PFSK-1 (cell line): Measurements from ENCODE around the gene PLEKHN1.

Source experiments
- POLR2AphosphoS5 ChIP-seq: IDR thresholded peaks from 2 replicates; pipeline ENCODE4 v1.6.1; 2012; ENCODE audit warnings: low read depth, mild to moderate bottlenecking, control low read depth, low read length, moderate library complexity
- TAF1 ChIP-seq: IDR thresholded peaks from 2 replicates; pipeline ENCODE4 v1.6.1; 2012; ENCODE audit warnings: low read length, control low read depth, borderline replicate concordance; ENCODE audit not compliant: insufficient read depth
- TF ChIP-seq, protein P1 (sequence below), 2 experiments: IDR thresholded peaks; 2 replicates each; pipeline versions ENCODE4 v1.6.1 to v1.8.0; 2011 to 2012; ENCODE audit warnings: low read depth in 2 of 2, low read length in 2 of 2, control low read depth in 1 of 2, inconsistent platforms in 1 of 2, mild to moderate bottlenecking in 1 of 2, moderate library complexity in 1 of 2; ENCODE audit not compliant: insufficient read depth in 1 of 2

DNA sequence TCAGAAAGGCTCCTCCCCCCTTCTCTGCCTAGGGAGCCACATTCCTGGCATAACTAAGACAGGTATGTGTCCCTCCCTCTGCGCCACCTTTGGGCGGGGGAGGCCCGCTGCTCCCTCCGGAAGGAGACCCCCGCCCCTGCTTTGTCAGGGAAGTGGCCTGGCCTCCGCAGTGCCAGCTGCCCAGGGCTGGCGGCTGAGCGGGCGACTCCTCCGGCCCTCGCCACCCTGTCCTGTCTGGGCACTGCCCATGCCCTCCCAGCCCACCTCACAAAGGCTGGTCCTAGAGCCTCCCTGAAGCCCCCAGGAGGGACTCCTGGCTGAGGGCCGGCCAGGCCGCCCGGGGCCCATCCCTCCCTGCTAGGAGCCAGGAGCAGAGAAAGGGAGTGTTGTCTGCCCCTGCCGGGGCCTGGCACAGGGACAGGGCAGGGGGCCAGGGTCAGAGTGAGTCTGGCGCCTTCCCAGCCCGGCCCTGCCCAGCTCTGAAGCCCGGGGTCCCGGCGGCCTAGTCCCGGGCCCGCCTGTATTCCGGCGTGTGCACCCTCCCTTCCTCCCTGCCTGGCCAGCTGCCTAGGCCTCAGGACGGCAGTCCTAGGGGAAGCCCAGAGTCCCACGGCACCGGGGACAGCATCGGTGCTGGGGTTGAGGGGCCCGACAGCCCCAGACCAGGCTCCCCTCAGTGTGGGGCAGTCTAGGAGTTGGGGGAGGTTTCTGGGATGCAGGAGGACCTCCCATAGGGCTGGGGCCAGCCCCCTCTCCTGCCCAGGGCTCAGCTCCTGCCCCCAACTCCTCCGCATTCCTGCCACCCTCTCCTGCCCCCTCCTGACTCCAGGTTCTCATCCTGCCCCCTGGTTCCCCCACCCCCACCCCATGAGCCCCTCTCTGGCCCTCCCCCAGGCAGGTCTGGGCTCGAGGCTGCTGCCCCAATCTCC is 58.8 kb downstream of the PLEKHN1 start:
- TF ChIP-seq POLR2AphosphoS5 (no peak), TAF1 (no peak)
- TF ChIP-seq, protein P1, sequence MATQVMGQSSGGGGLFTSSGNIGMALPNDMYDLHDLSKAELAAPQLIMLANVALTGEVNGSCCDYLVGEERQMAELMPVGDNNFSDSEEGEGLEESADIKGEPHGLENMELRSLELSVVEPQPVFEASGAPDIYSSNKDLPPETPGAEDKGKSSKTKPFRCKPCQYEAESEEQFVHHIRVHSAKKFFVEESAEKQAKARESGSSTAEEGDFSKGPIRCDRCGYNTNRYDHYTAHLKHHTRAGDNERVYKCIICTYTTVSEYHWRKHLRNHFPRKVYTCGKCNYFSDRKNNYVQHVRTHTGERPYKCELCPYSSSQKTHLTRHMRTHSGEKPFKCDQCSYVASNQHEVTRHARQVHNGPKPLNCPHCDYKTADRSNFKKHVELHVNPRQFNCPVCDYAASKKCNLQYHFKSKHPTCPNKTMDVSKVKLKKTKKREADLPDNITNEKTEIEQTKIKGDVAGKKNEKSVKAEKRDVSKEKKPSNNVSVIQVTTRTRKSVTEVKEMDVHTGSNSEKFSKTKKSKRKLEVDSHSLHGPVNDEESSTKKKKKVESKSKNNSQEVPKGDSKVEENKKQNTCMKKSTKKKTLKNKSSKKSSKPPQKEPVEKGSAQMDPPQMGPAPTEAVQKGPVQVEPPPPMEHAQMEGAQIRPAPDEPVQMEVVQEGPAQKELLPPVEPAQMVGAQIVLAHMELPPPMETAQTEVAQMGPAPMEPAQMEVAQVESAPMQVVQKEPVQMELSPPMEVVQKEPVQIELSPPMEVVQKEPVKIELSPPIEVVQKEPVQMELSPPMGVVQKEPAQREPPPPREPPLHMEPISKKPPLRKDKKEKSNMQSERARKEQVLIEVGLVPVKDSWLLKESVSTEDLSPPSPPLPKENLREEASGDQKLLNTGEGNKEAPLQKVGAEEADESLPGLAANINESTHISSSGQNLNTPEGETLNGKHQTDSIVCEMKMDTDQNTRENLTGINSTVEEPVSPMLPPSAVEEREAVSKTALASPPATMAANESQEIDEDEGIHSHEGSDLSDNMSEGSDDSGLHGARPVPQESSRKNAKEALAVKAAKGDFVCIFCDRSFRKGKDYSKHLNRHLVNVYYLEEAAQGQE (IDR thresholded peaks at IDR 0.05; ENCODE audit: insufficient read depth in 1 of 2, low read depth in 2 of 2, low read length in 2 of 2): no peak
